ENCODE data around the gene TGIF2. TPM values are rescaled to one million over a fixed set of nuclear protein-coding genes. Genes with fewer than 3 reads are reported as not detected.

Gene TGIF2
- total RNA-seq, 1 experiment from 2014 or later: 81.7 TPM

DNA sequence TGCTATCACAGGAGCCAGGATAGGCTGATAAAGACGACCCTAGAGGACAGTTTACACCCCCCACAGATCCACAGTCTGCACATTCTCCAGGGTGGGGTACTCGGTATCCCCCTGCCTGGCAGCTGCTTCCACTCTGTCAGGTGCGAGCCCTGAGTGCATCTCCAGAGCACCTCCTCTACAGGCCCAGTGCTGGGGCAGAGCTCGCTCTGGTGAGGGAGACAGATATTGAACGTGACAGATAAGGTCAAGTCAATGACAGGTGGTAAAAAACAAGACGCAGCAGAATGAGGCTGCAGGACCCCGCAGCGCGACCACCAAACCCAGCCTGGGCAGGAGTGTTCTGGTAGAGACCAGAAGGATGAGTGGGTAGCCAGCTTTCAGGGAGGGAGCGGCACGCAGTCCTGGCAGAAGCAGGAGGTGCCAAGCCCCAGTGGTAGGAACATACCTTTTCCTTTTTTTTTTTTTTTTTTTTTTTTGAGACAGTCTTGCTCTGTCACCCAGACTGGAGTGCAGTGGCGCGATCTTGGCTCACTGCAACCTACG lies 44.5 kb upstream of the TGIF2 start:
- Histone ChIP-seq H3K27ac (ENCODE audit: insufficient read length, low read depth, low read length) (no peak overlapping the region), H3K23me2 (ENCODE audit: insufficient read length, low read depth, low read length, poor library complexity, severe bottlenecking) (no peaks in the 10 kb centered on the region), H4K91ac (ENCODE audit: insufficient read length, low read depth, low read length) (no peak overlapping the region), H3T11ph (ENCODE audit: low read length) (no peak overlapping the region), H2BK120ac (ENCODE audit: low read depth, low read length, poor library complexity, severe bottlenecking) (no peak overlapping the region), H2BK15ac (ENCODE audit: low read depth, low read length) (no peak overlapping the region), H3K23ac (ENCODE audit: insufficient read length, low read depth, low read length) (no peak overlapping the region), H2BK20ac (ENCODE audit: low read depth, low read length, poor library complexity, severe bottlenecking) (no peak overlapping the region), H3K79me2 (ENCODE audit: insufficient read depth, low read length) (no peaks in the 10 kb centered on the region), H3K79me1 (ENCODE audit: insufficient read depth, low read depth, low read length, poor library complexity, severe bottlenecking) (no peaks in the 10 kb centered on the region), H3K27me3 (ENCODE audit: insufficient read depth, low read length) (no peaks in the 10 kb centered on the region), H3K4me2 (ENCODE audit: insufficient read depth, insufficient read length, low read length) (no peak overlapping the region), H4K8ac (replicated peaks; ENCODE audit: insufficient read length, low read depth, low read length) (no peak overlapping the region), H2BK12ac (ENCODE audit: insufficient read length, low read depth, low read length) (no peak overlapping the region), H2AK5ac (ENCODE audit: insufficient read length, low read length) (no peak overlapping the region), H3K9me3 (ENCODE audit: control insufficient read depth, low read depth, low read length) (no peaks in the 10 kb centered on the region), H3K18ac (ENCODE audit: insufficient read length, low read depth, low read length) (no peak overlapping the region), H2BK5ac (ENCODE audit: insufficient read length, low read length) (no peak overlapping the region), H3K4me1 (ENCODE audit: insufficient read depth, low read length) (no peaks in the 10 kb centered on the region), H3K9ac (ENCODE audit: extremely low read depth, insufficient read length, low read length) (no peak overlapping the region), H4K5ac (ENCODE audit: insufficient read length, low read depth, low read length) (no peak overlapping the region), H4K20me1 (ENCODE audit: control insufficient read depth, insufficient read depth, insufficient read length) (no peaks in the 10 kb centered on the region), H2AFZ (ENCODE audit: low read length) (no peak overlapping the region), H3K56ac (ENCODE audit: insufficient read length, low read depth, low read length) (no peak overlapping the region), H3K14ac (ENCODE audit: insufficient read depth, low read length) (no peak overlapping the region), H3K4ac (ENCODE audit: low read depth, low read length) (no peak overlapping the region)
- TF ChIP-seq, protein P1, sequence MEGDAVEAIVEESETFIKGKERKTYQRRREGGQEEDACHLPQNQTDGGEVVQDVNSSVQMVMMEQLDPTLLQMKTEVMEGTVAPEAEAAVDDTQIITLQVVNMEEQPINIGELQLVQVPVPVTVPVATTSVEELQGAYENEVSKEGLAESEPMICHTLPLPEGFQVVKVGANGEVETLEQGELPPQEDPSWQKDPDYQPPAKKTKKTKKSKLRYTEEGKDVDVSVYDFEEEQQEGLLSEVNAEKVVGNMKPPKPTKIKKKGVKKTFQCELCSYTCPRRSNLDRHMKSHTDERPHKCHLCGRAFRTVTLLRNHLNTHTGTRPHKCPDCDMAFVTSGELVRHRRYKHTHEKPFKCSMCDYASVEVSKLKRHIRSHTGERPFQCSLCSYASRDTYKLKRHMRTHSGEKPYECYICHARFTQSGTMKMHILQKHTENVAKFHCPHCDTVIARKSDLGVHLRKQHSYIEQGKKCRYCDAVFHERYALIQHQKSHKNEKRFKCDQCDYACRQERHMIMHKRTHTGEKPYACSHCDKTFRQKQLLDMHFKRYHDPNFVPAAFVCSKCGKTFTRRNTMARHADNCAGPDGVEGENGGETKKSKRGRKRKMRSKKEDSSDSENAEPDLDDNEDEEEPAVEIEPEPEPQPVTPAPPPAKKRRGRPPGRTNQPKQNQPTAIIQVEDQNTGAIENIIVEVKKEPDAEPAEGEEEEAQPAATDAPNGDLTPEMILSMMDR (conservative IDR thresholded peaks at IDR 0.05): no peak
- H3K9me3 Mint-ChIP-seq: no peaks in the 10 kb centered on the region
- H3K4me3 Mint-ChIP-seq: peak overlapping the region in 1 of 2 experiments; percentile 7; a peak in 1 of 5 replicates
- H3K4me1 Mint-ChIP-seq: no peaks in the 10 kb centered on the region
- no CpG with 5 or more reads among the region's 14 CpGs for WGBS (ENCODE audit: extremely low coverage, insufficient read length, low lambda C conversion rate)
- H3K36me3 Mint-ChIP-seq (ENCODE audit: insufficient read depth in 1 of 3, low read depth in 3 of 3): peaks cover 16 to 42% (median 37%) of the 10 kb centered on the region in 3 experiments
- no peaks in the 10 kb centered on the region; the same call in 1 of the 2 replicates for H3K27me3 Mint-ChIP-seq (ENCODE audit: low read depth)
- DNase-seq: no peak
- H3K27ac Mint-ChIP-seq: peak overlapping the region in 2 of 3 experiments; percentile 78 to 85; a peak in 3 of 7 replicates
